Suppressor macrophage treated with lipopolysaccharide for 1 hour (primary cell): ENCODE measurements around the gene C1QL4.
"Not testable (repeated sequence)": the region's sequence is repeated elsewhere in the genome, so short reads cannot be mapped to it uniquely, and the experiment has no call there.

Experiments used
- DNase-seq, 3 donors: peaks; one replicate each; pipeline ENCODE4 v3.0.0-alpha.2; 2020 to 2022

C1QL4 gene

GRCh38 chr12:49297695-49298060, 39.3 kb downstream of the C1QL4 start:
- no peak for DNase-seq

- DNase-seq = peak; percentile 47 to 81 (median 63)
Observed at GRCh38 chr12:49296836-49297694, 39.9 kb downstream of the C1QL4 start.

- DNase-seq = peak; percentile 40 to 77 (median 53)
Observed at GRCh38 chr12:49296034-49296835, 40.8 kb downstream of the C1QL4 start.

GRCh38 chr12:49295082-49295936, 41.7 kb downstream of the C1QL4 start, which contains the start of gene PRPH:
Gene PRPH, plus strand, starts transcription at chr12:49295147. Its CDS starts 54 bp downstream, at chr12:49295201.
- DNase-seq = peak in 1 of 3 donors; percentile 51

- DNase-seq = no peak
Observed at GRCh38 chr12:49294804-49295081, 42.2 kb downstream of the C1QL4 start.

GRCh38 chr12:49294086-49294803, 42.7 kb downstream of the C1QL4 start:
- DNase-seq = no peak

- no peak for DNase-seq
Observed at GRCh38 chr12:49293056-49293956, 43.7 kb downstream of the C1QL4 start.

GRCh38 chr12:49292729-49293055, 44.3 kb downstream of the C1QL4 start:
- no peak for DNase-seq

GRCh38 chr12:49288922-49289555, 47.9 kb downstream of the C1QL4 start:
- DNase-seq = no peak

- DNase-seq = peak; percentile 72 to 82 (median 77)
Observed at GRCh38 chr12:49288412-49288853, 48.6 kb downstream of the C1QL4 start.

- no peak for DNase-seq
Observed at GRCh38 chr12:49287876-49288275, 49.1 kb downstream of the C1QL4 start.

GRCh38 chr12:49284672-49285071, 52.3 kb downstream of the C1QL4 start:
- no peak for DNase-seq

GRCh38 chr12:49283541-49284429, 53.2 kb downstream of the C1QL4 start:
- DNase-seq = no peak

GRCh38 chr12:49282740-49283375, 54.1 kb downstream of the C1QL4 start:
- not testable (repeated sequence) for DNase-seq
